CD4-positive, alpha-beta T cell treated with Interleukin-12 subunit alpha and Interleukin-12 subunit beta, for 1 hour (primary cell): ENCODE data around the gene SLC35C1.

Experiments used
- DNase-seq: peaks from one replicate; pipeline ENCODE4 v3.0.0-alpha.2; 2020

SLC35C1 gene

GRCh38 chr11:45846974-45847910 is 42.3 kb downstream of the SLC35C1 start, which contains the start of gene CRY2:
Gene CRY2 (plus strand): TSS chr11:45847475. CDS start chr11:45847491, 16 bp downstream.
- peak; percentile 99 for DNase-seq

DNA sequence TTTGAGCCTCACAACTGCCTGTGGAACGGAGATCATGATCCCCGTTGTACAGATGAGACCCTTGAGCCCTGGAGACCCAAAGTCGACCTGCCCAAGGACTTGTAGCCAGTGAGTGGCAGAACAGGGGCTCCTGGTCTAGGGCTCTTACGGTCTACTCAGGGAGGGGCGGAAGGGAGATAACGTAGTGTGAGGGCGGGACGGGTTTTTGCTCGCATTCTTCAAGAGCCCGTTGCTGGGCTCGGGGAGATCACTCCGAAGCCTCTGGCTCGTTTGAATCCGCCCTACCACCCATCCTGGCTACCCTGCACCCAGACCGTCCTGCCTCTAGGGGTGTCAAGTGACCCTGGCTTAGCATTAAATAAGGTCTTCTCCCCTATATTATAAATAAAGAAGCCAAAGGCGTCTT is 43.0 kb downstream of the SLC35C1 start:
- peak; percentile 57 for DNase-seq

- DNase-seq = no peak
These were observed 43.7 kb downstream of the SLC35C1 start for GRCh38 chr11:45848654-45849081.

DNA sequence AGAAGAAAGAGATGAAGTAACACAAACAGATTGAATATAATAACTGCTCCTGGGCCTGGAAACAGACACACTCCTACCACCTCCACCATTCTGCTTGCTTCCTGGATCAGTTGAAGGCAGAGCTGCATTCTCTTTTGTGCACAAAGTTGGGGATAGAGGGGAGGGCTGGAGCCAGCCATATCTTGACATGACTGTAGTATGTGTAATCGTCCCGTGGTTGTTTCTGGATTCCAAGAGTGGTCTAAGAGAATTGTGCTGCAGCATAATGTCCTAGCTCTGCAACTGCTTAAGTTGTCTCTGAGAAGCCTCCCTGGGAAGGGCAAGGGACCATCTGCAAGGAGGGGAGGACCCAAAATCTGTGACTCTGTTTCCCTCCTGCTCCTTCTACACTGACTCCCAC is 45.5 kb downstream of the SLC35C1 start:
- DNase-seq = no peak

GRCh38 chr11:45851228-45851627 is 46.3 kb downstream of the SLC35C1 start:
- DNase-seq = no peak

- DNase-seq = no peak
These were observed 47.2 kb downstream of the SLC35C1 start for GRCh38 chr11:45852018-45852711.

DNA sequence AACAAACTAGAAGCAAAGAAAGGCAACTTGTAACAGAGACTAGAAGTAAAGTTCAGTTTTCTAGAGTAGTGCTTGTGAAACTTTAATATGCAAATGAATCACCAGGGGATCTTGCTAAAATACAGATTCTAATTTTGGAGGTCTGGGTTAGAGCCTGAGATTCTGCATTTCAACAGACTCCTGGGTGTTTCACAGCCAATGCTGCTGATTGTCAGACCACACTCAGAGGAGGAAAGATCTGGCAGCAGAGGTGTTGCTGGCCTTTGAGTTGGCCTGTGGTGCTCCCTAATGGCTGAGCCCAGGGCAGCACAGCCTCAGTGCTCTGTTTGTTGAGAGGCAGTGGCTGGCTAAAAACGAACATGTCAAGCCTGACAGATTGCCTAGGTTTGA is 47.8 kb downstream of the SLC35C1 start:
- DNase-seq = no peak

DNA sequence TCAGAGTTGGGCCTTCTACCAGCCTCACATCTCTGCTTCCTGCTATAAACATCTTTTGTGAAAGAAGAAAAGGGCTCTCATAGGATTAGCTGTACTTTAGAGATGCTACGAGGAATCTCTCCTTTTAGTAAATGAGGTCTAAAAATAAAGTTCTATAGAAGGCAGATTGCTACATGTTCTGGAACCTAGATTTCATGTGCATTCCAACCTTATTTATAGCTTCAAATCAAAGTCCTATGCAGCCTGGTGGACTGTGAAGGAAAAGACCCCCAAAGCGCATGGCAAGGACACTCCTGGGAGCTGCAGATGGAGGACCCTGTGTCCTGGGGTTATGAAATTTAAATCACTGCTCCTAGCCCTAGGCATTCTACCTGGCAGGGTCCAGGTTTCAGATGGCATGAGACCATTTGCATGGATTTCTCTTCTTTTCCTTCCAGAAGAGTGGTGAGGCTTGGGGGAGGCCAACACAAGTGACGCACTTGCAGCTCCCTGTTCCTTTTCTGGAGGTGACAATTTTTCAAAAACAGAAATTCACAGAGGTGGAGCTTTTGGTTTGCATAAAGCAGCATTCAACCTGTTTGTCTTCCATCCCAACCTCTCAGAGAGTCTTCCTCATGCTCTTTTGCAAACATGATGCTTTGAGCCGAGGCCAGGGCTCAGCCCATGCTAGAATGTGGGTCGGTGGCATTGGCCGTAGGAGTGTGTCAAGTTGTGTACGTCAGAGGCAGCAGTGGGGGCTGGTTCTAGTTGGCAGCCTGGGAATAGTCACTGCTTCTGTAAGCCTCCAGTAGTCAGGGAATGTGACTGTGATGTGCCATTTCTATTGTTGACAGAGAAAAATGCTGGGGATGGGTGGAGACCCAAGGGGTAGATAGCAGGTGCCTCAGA is 48.6 kb downstream of the SLC35C1 start:
- no peak for DNase-seq

GRCh38 chr11:45855308-45855707 is 50.4 kb downstream of the SLC35C1 start:
- DNase-seq = no peak

- DNase-seq = no peak
These were observed 51.1 kb downstream of the SLC35C1 start for GRCh38 chr11:45856044-45856468.

GRCh38 chr11:45857961-45858474 is 53.1 kb downstream of the SLC35C1 start:
- no peak for DNase-seq

DNA sequence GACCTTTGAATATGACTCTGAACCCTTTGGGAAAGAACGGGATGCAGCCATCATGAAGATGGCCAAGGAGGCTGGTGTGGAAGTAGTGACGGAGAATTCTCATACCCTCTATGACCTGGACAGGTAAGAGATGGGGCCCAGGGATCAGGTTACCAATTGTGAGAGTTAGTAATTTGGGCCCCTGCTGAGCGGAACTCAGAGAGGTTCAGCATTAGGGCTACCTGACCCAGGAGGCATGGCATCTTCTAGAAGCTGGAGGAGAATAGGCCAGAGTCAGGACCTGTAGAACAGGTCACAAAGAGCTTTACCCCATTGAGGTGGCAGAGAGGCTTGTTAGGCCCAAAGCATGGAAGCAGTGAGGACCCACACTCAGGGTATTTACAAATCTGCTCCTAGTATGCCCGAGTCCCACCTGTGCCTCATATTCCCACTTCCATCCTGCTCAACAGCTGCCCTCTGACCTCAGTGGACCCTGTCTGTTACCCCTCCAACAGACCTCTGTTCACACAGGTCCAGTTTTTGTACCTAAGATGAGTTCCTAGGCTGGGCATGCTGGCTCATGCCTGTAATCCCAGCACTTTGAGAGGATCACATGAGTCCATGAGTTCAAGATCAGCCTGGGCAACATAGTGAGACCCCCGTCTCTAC is 53.9 kb downstream of the SLC35C1 start:
- DNase-seq = no peak

DNA sequence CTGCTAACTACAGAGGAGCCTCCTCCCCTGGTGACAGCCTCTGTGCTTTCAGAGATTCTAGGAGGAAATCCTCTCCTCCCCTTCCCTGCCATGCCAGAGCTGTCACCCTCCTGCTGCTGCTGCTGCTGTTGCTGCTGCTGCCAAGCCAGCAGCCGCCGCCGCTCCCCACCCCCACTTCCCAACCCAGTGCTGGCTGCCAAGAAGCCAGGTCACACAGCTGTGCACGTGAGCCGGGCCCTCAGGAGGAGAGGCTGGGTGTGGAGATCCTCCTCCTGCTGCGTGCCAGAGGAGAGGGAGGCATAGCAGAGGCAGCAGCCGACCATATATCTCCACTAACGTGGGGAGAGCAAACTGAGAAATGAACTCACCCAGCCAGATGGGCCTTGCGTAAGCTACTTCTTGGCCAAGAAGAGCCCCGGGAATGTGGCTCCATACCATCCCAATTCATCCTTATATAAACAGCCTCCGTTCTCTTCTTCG is 54.8 kb downstream of the SLC35C1 start:
- no peak for DNase-seq

DNA sequence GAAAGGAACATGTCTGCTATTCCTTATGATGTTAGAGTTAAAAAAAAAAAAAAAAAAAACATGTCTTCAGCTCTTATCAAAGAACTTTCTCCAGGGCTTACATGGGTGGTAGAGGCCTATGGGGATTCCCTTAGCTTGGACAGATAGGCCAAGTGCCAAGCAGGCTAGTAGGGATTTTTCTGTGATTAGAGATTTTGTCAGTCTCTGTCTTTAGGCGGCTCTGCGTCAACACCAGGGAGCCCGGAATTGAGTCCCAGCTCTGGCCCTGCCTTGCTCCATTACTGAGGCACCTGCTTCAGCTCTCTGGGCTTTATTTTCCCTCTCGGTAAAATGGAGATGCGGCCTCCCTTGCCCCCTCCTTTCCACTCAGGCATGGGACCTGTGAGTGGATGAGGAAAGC is 55.4 kb downstream of the SLC35C1 start:
- no peak for DNase-seq

DNA sequence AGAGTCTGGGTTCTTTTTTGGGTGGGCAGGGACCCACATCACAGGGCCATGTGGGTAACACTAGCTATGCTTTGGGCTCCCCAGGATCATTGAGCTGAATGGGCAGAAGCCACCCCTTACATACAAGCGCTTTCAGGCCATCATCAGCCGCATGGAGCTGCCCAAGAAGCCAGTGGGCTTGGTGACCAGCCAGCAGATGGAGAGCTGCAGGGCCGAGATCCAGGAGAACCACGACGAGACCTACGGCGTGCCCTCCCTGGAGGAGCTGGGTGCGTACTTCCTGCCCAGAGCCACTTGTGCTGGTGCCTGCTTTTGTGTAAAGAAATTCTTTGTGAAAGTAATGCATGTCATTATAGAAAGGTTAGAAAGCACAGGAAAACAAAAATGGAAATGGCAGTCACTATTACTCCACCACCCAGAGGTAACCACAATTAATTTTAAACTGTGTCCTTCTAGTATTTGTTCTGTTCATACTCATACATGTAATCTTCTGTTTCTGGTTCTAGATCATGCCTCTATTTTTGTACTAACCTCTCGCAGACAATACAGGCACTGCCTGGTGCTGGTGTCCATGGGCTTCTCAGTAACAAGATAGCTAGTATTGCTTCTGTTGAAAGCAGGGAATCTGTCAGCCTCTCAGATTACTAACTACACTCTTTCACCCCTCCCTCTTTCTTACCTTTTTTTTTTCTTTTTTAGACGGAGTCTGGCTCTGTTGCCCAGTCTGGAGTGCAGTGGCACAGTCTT is 56.0 kb downstream of the SLC35C1 start:
- DNase-seq = no peak
